OCI-LY1 (cell line): ENCODE data around the gene TAS1R2.

ENCODE experiments used
- H2AFZ ChIP-seq: fragments of 200-600 bp; sonication (generic), shearing (Covaris generic); 2 replicates; pipeline ENCODE4 v1.6.0; 2014; ENCODE audit warnings: antibody characterized with exemption, mild to moderate bottlenecking, low read length
- H3F3A ChIP-seq: fragments of 200-600 bp; sonication (generic), shearing (Covaris generic); 2 replicates; pipeline ENCODE4 v1.6.0; 2014; ENCODE audit warnings: mild to moderate bottlenecking, antibody characterized with exemption, low read length, moderate library complexity; ENCODE audit not compliant: insufficient read depth
- H3K27ac ChIP-seq: fragments of 200-600 bp; sonication (generic); 2 replicates; pipeline ENCODE4 v1.5.1; 2014; ENCODE audit warnings: low read length, mixed run types, mild to moderate bottlenecking, low read depth; ENCODE audit not compliant: poor library complexity, severe bottlenecking
- H3K27me3 ChIP-seq: fragments of 200-600 bp; sonication (generic); 2 replicates; pipeline ENCODE4 v1.6.0; 2014; ENCODE audit warnings: antibody characterized with exemption, mild to moderate bottlenecking, low read length, moderate library complexity; ENCODE audit not compliant: insufficient read depth
- H3K36me3 ChIP-seq: fragments of 200-600 bp; sonication (generic); 2 replicates; pipeline ENCODE4 v1.6.1; 2014; ENCODE audit warnings: mild to moderate bottlenecking, antibody characterized with exemption, low read length, moderate library complexity, mixed read lengths; ENCODE audit not compliant: insufficient read depth
- H3K4me1 ChIP-seq: fragments of 200-600 bp; sonication (generic); 2 replicates; pipeline ENCODE4 v1.5.1; 2014; ENCODE audit warnings: mild to moderate bottlenecking, low read length, moderate library complexity; ENCODE audit not compliant: insufficient read depth, severe bottlenecking
- H3K4me2 ChIP-seq: fragments of 200-600 bp; sonication (generic), shearing (Covaris generic); 2 replicates; pipeline ENCODE4 v1.6.1; 2014; ENCODE audit warnings: low read length
- H3K4me3 ChIP-seq: fragments of 200-600 bp; sonication (generic); 2 replicates; pipeline ENCODE4 v1.5.1; 2014; ENCODE audit warnings: low read length, low read depth, mild to moderate bottlenecking, mixed read lengths; ENCODE audit not compliant: poor library complexity, severe bottlenecking
- H3K79me2 ChIP-seq: fragments of 200-600 bp; shearing (Covaris generic); 2 replicates; pipeline ENCODE4 v1.6.1; 2016; ENCODE audit warnings: mixed run types, low read length, mixed read lengths; ENCODE audit not compliant: insufficient read depth
- H3K9ac ChIP-seq: fragments of 200-600 bp; sonication (generic), shearing (Covaris generic); 2 replicates; pipeline ENCODE4 v1.6.1; 2014; ENCODE audit warnings: mild to moderate bottlenecking, low read length, mixed read lengths
- H3K9me2 ChIP-seq: fragments of 200-600 bp; sonication (generic), shearing (Covaris generic); 2 replicates; pipeline ENCODE4 v1.6.1; 2014; ENCODE audit warnings: low read depth, mild to moderate bottlenecking, low read length, mixed read lengths
- H3K9me3 ChIP-seq: fragments of 200-600 bp; shearing (Covaris generic); 2 replicates; pipeline ENCODE4 v1.6.1; 2014; ENCODE audit warnings: low read length, mixed read lengths
- H4K20me1 ChIP-seq: fragments of 200-600 bp; sonication (generic), shearing (Covaris generic); 2 replicates; pipeline ENCODE4 v1.6.0; 2016; ENCODE audit warnings: mild to moderate bottlenecking, low read length; ENCODE audit not compliant: insufficient read depth
- EZH2 ChIP-seq: fragments of 200-600 bp; sonication (generic), shearing (Covaris generic); IDR thresholded peaks from 2 replicates; pipeline ENCODE4 v1.8.0; 2017; ENCODE audit warnings: borderline replicate concordance, mixed run types, mild to moderate bottlenecking, antibody characterized with exemption, low read length, moderate library complexity, mixed read lengths
- TF ChIP-seq, protein P1 (sequence below): fragments of 200-600 bp; sonication (generic), shearing (Covaris generic); IDR thresholded peaks from 2 replicates; pipeline ENCODE4 v1.5.1; 2017; ENCODE audit warnings: mild to moderate bottlenecking, antibody characterized with exemption, low read length, moderate library complexity, mixed read lengths

TAS1R2 gene

GRCh38 chr1:18814874-18815531 lies 44.5 kb downstream of the TAS1R2 start:
- no peaks in the 10 kb centered on the region for H3K79me2 ChIP-seq
- no peak overlapping the region for H3K4me3 ChIP-seq
- no peaks in the 10 kb centered on the region for H4K20me1 ChIP-seq
- no peak overlapping the region for H3K9ac ChIP-seq
- no peaks in the 10 kb centered on the region for H3K4me1 ChIP-seq
- H3K4me2 ChIP-seq: no peak overlapping the region
- no peak overlapping the region for H2AFZ ChIP-seq
- no peaks in the 10 kb centered on the region for H3K9me2 ChIP-seq
- no peaks in the 10 kb centered on the region for H3K27me3 ChIP-seq
- H3F3A ChIP-seq: no peaks in the 10 kb centered on the region
- H3K27ac ChIP-seq: no peak overlapping the region
- H3K9me3 ChIP-seq: no peaks in the 10 kb centered on the region
- TF ChIP-seq EZH2: no peak
- TF ChIP-seq, protein P1, sequence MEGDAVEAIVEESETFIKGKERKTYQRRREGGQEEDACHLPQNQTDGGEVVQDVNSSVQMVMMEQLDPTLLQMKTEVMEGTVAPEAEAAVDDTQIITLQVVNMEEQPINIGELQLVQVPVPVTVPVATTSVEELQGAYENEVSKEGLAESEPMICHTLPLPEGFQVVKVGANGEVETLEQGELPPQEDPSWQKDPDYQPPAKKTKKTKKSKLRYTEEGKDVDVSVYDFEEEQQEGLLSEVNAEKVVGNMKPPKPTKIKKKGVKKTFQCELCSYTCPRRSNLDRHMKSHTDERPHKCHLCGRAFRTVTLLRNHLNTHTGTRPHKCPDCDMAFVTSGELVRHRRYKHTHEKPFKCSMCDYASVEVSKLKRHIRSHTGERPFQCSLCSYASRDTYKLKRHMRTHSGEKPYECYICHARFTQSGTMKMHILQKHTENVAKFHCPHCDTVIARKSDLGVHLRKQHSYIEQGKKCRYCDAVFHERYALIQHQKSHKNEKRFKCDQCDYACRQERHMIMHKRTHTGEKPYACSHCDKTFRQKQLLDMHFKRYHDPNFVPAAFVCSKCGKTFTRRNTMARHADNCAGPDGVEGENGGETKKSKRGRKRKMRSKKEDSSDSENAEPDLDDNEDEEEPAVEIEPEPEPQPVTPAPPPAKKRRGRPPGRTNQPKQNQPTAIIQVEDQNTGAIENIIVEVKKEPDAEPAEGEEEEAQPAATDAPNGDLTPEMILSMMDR: no peak
- no peaks in the 10 kb centered on the region for H3K36me3 ChIP-seq

GRCh38 chr1:18814425-18814824 lies 45.0 kb downstream of the TAS1R2 start:
- Histone ChIP-seq H3K4me3 (no peak overlapping the region), H3K36me3 (no peaks in the 10 kb centered on the region), H3K9me3 (no peaks in the 10 kb centered on the region), H3K79me2 (no peaks in the 10 kb centered on the region), H3K4me2 (no peak overlapping the region), H3F3A (no peaks in the 10 kb centered on the region), H3K4me1 (no peaks in the 10 kb centered on the region), H3K27me3 (no peaks in the 10 kb centered on the region), H3K9ac (no peak overlapping the region), H3K27ac (no peak overlapping the region), H4K20me1 (no peaks in the 10 kb centered on the region), H2AFZ (no peak overlapping the region), H3K9me2 (no peaks in the 10 kb centered on the region)
- TF ChIP-seq EZH2: no peak
- TF ChIP-seq, protein P1: no peak

GRCh38 chr1:18812453-18812939 lies 47.0 kb downstream of the TAS1R2 start:
- Histone ChIP-seq H3K27ac (no peak overlapping the region), H2AFZ (no peak overlapping the region), H3K9me3 (no peaks in the 10 kb centered on the region), H3K4me2 (no peak overlapping the region), H3F3A (no peaks in the 10 kb centered on the region), H3K4me1 (no peaks in the 10 kb centered on the region), H4K20me1 (no peaks in the 10 kb centered on the region), H3K9me2 (no peaks in the 10 kb centered on the region), H3K9ac (no peak overlapping the region), H3K36me3 (no peaks in the 10 kb centered on the region), H3K27me3 (no peaks in the 10 kb centered on the region), H3K4me3 (no peak overlapping the region), H3K79me2 (no peaks in the 10 kb centered on the region)
- TF ChIP-seq, protein P1: no peak
- no peak for TF ChIP-seq EZH2
